Iris pigment epithelial cell (primary cell): ENCODE data around the gene ARV1.

Source experiments
- DNase-seq: peaks from one replicate; pipeline ENCODE4 v3.0.0-alpha.2; 2011; ENCODE audit warnings: low read depth

The ARV1 gene

GRCh38 chr1:230978491-230979388, at the start of gene ARV1, which contains the start of gene TTC13:
TSS of gene ARV1 (plus strand) at chr1:230979094. CDS start at chr1:230979106, 12 bp downstream.
TSS of gene TTC13 (minus strand) at chr1:230978861. CDS start at chr1:230978830, 31 bp downstream.
- peak; percentile 99 for DNase-seq

DNA sequence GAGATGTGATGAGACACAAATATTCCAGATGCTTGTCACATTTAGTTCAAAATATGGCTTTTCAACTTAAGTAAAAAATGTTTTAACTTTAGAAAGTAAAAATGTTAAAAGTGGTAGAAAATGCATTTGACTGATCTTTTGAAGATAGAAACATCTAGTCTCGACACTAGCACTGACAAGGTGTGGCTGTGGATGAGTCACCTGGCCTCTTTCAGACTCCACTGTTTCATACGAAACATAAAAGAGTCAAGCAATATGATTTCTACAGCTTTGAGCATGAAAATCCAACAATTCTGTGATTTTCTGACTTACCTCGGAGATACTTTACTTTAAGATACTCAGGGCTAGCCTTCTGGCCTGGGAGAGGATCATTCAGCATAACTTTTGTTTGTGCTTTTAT, 47.9 kb upstream of the ARV1 start:
- DNase-seq: no peak

GRCh38 chr1:230935852-230936251, 43.0 kb upstream of the ARV1 start:
- DNase-seq: no peak

DNA sequence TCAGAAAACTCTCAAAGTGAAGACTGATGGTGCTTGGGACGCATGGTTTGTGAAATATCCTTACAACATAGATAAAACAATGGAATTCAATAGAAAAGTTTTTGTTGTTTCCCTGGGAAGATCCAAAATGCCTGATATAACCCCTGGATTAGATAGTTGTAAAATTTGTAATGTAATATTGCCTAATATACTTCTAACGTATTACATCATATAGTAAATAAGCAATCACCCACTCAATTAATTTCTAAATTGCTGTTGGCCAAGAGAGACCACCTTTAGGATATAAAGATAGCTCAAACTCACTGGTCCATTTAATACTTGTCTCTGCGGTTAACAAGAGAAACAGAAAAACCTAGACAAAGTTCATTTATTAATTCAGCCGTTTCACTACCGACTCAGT, 42.4 kb upstream of the ARV1 start:
- DNase-seq: no peak

- DNase-seq: peak; percentile 19
These were observed 41.5 kb upstream of the ARV1 start for GRCh38 chr1:230937371-230937770.

- no peak for DNase-seq
These were observed 39.9 kb upstream of the ARV1 start for GRCh38 chr1:230938924-230939368.

DNA sequence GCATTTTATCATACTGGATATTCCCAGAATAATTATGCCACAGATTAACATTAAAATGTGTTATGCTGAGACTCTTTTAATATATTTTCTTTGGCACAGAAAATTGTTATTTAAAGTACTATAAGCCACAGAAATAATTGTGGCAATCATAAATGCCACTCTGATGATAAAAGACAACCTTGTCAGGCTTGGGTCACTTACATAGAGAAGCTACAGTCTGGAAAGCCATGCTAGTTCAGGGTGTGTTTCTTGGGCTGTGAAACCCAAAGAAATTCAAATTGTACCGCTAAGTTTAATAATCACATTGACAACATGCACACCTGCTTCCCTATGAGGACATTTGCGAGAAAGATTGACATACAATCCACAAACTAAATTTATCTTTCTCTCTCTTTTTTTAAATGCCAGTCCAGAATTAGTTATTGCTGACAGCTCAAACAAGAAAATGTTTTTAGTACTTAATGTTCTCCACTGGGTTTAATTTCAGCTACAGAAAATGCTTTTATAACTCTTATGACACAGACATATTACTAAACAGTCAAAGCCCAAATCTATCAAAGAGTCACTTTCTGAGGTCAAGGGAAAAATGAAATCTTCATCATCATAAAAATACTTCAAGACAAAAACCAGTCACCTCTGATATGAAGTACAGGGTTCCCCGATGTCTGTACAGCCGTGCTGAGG, 38.9 kb upstream of the ARV1 start:
- no peak for DNase-seq

GRCh38 chr1:230940848-230941247, 38.0 kb upstream of the ARV1 start:
- DNase-seq: peak; percentile 61

GRCh38 chr1:230943048-230943593, 35.8 kb upstream of the ARV1 start:
- no peak for DNase-seq

DNA sequence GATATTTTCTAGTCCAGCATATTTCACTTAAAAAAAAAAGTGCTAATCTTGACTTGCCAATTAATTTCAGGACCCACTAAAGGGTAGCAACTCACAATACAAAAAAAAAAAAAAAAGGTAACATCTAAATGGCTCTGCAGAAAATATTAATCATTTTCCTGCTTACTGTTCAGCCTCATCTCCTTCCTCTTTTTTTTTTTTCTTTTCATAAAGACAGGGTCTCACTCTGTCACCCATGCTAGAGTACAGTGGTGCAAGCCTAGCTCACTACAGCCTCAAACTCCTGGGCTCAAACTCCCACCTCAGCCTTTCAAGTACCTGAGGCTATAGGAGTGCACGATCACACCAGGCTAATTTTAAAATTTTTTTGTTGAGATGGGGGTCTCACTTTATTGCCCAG, 30.6 kb upstream of the ARV1 start:
- no peak for DNase-seq

GRCh38 chr1:230948903-230949302, 30.0 kb upstream of the ARV1 start:
- no peak for DNase-seq

- no peak for DNase-seq
These were observed 28.5 kb upstream of the ARV1 start for GRCh38 chr1:230950404-230950803.

DNA sequence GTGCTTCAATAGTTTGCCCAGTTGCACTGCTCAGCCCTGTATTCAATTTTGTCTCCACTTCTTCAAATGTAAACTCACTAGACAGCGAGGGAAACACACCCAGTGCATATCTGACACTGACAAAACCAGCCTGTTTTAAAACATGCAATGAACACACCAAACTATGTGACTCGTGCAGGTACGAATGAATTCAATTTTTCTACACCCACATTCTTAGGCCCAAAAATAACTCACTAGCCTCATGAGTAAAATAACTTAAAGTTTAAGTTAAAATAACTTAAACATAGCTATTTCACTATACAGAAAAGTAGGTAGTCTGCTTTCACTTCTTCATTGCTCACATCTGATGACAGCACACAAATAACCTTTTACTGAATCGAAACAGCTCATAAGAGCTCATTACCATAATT, 21.3 kb upstream of the ARV1 start:
- DNase-seq: no peak

DNA sequence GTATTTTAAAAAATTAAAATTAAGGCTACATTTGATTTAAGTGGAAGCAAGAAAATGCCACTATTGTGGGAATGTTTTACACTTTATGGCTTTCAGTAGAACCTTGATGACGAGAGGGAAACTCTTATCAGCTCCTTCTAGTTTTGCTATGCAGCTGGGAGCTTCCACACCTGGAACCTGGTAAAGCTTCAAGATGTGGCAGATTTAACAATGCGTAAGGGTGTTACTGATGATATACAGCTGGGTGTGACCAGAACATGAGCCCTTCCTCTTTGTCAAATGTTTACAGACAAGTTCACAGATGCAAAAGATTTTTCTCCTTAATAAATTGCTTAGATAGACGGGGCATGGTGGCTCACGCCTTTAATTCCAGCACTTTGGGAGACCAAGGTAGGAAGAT, 20.5 kb upstream of the ARV1 start:
- DNase-seq: no peak

DNA sequence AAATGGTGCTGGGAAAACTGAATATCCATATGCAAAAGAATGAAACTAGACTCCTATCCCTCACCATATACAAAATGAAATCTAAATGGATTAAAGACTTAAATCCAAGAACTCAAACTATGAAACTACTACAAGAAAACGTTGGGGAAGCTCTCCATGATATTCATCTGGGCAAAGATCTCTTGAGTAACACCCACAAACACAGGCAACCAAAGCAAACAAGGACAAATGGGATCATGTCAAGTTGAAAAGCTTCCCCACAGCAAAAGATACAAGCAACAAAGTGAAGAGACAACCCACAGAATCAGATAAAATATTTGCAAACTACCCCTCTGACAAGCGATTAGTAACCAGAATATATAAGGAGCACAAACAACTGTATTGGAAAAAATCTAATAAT, 14.0 kb upstream of the ARV1 start:
- DNase-seq: no peak

DNA sequence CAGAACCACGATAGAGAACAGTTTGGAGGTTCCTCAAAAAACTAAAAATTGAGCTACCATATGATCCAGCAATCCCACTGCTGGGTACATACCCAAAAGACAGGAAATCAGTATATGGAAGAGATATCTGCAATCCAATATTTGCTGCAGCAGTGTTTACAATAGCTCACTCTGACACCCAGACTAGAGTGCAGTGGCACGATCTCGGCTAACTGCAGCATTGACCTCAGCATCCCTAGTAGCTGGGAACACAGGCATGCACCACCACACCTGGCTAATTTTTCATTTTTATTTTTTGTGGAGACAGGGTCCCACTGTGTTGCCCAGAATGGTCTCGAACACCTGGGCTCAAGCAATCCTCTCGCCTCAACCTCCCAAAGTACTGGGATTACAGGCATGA, 13.4 kb upstream of the ARV1 start:
- no peak for DNase-seq

GRCh38 chr1:230966358-230966873, 12.5 kb upstream of the ARV1 start:
- no peak for DNase-seq

DNA sequence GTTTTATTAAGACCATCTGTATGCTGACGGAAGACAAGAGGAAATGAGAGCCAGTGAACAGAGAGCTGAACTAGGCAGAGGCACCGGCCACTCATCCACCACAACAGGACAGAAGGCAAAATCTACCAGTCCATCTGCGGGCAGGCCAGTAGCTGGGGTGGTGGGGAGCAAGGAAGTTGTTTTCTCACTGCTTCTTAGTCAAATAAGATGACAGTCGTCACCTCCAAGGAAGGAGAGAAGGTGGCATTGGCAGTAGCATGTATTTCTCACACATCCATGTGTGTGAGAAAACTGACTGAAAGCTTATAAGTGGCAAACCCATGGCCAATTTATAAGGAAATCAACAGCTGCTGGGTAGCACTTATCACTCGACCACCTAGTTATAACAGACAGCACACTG, 8.5 kb upstream of the ARV1 start:
- DNase-seq: no peak

DNA sequence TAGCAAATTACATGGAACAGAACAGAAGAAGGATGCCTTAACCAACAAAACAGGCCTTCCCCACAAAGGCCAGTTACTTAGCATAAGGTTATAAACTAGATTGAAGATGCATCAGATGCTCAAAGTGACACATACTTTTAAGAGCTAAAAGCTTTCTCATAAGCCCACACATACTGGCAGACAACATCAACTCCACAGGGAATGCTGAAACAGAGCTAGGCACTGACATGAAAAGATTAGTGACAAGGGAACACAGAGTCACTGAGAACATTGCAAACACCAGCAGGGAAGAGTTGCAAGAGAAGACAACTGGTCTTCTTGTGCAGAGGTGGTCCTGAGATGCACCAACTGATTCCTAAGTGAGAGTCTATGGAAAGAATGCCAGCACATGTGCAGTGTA, 7.1 kb upstream of the ARV1 start:
- no peak for DNase-seq

- DNase-seq: peak; percentile 19
These were observed 6.0 kb upstream of the ARV1 start for GRCh38 chr1:230972855-230973271.

- no peak for DNase-seq
These were observed 3.3 kb upstream of the ARV1 start for GRCh38 chr1:230975636-230976035.

DNA sequence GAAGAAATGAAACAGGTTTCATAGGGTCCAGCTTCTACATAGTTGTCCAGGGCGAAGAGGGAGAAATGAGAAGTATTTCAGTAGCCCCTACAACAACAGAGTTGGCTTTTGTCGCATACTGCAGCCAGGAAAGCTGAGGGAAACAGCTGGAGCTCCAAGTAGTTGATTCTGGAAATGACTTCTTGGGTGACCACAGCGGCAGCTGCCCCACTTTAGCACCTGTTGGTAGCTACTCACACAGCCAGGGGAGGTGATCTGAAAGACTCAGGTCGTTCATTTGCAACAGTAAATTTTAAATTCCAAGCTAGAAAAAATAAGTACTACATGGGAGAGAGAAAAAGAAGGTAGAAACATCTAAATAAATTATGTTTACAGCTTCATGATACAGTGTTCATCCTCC, 2.5 kb upstream of the ARV1 start:
- no peak for DNase-seq
